NK-92 treated with Interleukin-12 subunit alpha and Interleukin-12 subunit beta, amount 100 ng/mL, for 24 hours (cell line): ENCODE data around the gene KCNJ5.
"Not testable (repeated sequence)": the region's sequence is repeated elsewhere in the genome, so short reads cannot be mapped to it uniquely, and the experiment has no call there.

ENCODE experiments used
- DNase-seq: peaks from one replicate; lab custom pipeline; 2025; lab: John Stamatoyannopoulos, UW

Gene KCNJ5

DNA sequence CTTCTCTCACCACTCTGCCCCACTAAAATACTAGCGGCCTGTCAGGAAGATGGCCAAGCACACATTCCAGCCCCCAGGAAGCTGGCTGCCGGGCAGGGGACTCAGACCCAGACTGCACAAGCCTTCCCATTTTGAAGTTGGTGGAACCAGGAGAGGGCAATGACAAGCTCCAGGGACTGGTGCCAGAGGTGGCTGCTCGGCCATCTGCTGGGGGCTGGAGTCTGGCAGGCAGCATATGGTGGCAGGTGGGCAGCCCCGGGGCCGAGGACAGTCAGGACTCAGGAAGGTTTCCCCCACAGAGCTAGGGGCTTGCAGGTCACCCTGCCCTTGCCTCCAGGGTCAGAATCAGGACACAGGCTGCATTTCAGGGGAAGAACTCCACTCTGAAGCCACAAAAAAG is 22.6 kb downstream of the KCNJ5 start:
- no peak for DNase-seq

DNA sequence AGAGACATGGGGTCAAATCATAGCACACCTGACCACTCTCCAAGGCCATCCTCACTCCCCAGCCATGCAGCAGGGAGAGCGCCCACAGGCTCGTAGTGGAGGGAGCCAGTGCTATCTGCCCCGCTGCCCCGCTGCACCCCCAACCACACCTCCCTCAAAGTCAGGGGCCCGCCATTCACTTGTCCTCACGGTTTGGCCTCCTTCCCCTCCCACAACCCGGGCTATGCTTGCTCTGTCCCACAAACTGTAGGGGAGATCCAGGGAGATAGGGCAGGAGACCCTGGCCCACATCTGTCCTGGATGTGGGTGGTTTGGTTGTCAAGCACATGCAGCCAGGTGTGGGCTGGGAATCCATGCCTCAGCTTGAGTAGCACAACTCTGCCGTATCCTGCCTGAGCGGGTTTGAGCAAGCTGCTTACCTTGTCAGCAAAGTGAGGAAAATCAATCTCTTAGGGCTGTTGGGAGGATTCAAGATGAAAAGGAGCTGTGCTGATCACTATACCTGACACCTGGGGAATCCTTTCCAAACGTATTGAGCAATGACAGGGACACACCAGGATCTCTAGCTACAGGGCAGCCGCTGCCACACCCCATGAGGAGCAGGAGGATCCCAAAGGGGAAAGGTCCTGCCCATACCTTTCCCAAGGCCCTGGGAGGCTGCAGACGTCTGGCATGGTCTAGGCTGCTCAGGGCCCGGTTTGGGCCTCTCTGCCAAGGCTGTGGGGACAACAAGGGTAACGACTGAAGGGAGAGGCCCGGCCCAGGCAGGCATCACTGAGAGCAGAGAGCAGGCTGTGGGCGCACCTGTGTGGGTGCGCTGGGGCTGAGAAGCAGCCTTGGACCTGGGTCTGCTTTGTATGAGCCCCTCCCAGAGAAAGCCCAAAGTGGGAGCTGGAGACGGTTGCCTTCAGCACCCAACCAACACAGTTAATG is 23.3 kb downstream of the KCNJ5 start:
- no peak for DNase-seq

DNA sequence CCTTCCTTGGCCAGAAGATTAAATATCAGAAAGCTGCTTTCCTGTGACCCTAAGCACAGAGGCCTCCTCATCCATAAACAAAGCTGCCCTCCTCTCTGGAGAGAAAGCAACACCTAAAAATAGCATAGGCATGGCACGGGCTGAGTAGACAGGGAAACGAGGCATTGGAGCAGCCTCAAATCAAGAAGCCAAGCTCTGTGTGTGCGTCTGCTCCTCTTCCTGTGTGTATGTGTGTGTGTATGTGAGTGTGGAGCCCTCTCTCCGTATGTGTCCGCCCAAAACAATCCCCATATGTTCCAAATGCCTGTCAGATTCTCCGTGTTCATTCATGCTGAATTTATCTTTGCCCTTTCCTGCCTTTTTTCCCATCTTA is 24.0 kb downstream of the KCNJ5 start:
- no peak for DNase-seq

DNA sequence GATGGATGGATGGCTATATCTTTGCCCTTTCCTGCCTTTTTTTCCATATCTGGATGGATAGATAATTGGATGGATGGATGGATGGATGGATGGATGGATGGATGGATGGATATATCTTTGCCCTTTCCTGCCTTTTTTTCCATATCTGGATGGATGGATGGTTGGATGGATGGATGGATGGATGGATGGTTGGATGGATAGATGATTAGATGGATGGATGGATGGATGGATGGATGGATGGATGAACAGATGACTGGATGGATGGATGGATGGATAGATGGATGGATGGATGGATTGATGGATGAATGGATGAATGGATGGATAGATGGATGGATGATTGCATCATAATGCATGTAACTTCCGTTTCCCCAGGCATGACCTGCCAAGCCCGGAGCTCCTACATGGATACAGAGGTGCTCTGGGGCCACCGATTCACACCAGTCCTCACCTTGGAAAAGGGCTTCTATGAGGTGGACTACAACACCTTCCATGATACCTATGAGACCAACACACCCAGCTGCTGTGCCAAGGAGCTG is 24.9 kb downstream of the KCNJ5 start:
- no peak for DNase-seq

DNA sequence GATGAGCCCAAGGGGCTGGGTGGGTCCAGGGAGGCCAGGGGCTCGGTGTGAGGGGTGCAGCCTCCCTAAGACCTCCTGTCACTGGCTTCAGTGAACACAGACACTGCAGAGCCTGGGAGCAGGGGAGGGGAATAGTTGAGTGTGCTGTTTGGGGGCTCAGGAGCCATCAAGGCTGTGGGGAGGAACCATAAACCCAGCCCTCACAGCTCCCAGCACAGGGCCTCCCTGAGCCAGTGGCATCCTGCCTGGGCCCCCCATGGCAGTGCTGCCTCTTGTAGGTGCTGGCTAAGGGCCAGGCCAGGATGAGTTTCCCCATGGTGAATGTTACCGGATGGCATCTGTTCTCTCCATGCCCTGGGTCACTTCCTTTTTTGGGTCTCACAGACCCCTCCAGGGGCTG is 25.5 kb downstream of the KCNJ5 start:
- DNase-seq, result no peak

DNA sequence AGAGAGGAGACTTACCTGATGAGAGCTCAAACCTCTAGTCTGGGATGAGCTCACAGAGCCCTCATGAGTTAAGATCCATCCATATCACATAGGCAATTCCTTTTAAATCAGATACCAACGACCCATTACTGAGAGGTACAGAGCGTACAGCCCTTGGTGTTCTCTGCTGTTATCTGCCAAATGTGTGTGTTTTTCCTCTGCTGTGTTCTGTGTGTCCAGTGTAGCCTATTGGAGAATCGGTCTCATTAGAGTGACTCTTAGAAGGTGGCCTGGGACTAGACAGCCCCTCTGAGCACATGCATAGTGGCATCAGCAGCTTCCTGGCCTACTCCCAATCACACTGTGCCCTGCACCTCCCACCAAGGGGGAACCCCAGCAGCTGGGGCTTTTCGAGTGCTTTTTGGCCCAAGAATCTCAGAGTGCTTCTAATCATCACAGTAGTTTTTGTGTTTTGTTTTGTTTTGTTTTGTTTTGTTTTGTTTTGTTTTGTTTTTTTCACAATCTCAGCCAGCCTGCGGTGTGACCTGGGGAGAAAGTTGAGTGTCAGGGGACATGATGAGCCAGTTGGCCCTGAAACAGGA is 26.1 kb downstream of the KCNJ5 start:
- DNase-seq, result no peak

DNA sequence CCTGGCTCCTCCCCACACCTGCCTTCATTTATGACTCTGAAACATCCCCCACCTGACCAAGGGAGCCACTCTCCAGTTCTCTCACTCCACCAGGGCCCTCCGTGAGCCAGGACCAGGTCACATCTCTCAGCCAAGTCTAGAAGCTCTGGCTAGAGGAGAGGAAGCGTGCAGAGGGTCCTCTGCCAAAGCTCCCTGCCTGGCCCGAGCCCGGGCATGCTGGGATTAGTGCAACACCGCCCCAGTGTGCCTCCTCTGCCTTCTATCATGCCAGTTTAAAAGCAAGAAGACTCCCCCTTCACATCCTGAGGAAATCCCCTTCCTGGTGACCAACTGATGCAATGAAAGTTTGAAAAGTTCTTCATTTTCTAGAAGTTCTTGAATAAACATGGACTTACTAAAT is 28.1 kb downstream of the KCNJ5 start:
- no peak for DNase-seq

DNA sequence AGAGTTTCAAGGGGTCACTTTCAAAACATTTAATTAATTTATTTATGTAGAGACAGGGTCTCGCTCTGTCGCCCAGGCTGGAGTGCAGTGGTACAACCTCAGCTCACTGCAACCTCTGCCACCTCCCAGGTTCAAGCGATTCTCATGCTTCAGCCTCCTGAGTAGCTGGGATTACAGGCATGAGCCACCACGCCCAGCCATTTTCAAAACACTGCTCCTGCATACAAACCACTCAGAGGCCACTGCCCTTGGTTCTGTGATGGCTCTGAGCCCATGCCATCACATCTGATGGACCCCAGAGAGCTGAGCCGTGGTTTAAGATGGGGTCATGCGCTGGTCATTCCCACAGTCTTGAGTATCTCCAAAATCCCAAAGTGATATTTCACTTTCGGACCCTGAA is 28.5 kb downstream of the KCNJ5 start:
- not testable (repeated sequence) for DNase-seq

DNA sequence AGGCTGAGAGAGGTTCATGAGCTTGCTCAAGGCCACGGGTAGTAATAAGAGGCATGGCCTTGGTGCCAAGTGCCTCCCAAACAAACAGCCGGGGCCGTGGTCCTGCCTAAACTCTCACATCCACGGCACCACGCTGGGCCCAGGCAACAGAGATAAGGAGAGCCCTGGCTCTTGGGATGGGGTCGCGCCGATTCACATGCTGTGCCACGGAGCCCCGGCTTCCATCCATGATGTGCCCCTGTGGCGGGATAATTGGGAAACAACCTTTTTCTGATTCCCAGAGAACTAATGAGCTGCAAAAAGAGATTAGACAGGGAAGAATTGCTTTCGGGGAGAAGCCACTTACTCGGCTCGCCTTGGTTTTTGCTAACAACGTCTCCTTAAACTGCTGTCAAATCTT is 29.5 kb downstream of the KCNJ5 start:
- DNase-seq, result no peak

DNA sequence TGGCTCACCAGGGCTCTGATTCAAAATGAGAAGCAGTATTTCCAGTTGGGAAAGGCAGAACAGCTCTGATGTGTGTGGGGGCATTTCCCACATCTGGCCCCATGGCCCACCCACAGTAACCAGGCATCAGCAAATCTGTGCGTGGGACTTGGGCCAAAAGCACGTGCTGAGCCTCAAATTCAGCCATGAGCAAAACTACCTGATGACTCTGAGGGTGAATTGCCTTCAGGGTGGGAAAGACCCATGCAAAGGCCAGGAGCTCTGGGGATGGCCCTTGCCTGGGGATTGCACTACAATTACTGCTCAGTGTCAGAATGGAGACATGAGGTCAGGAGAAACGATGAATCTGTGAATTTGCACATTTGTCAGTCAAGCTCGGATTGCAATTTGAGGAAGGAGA is 30.6 kb downstream of the KCNJ5 start:
- DNase-seq, result no peak

DNA sequence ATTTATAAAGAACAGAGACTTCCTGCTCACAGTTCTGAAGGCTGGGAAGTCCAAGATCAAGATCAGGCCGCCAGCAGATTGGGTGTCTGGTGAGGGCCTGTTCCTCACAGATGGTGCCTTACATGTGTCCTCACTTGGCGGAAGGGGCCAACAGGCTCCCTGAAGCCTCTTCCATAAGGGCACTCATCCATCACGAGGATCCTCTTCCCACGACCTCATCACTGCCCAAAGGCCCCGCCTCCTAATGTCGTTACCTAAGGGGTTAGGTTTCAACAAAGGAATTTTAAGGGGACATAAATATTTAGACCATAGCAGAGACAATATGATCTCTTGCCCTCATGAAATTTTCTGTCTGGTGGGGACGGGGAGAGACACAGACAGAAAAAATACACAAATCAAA is 32.9 kb downstream of the KCNJ5 start:
- no peak for DNase-seq

DNA sequence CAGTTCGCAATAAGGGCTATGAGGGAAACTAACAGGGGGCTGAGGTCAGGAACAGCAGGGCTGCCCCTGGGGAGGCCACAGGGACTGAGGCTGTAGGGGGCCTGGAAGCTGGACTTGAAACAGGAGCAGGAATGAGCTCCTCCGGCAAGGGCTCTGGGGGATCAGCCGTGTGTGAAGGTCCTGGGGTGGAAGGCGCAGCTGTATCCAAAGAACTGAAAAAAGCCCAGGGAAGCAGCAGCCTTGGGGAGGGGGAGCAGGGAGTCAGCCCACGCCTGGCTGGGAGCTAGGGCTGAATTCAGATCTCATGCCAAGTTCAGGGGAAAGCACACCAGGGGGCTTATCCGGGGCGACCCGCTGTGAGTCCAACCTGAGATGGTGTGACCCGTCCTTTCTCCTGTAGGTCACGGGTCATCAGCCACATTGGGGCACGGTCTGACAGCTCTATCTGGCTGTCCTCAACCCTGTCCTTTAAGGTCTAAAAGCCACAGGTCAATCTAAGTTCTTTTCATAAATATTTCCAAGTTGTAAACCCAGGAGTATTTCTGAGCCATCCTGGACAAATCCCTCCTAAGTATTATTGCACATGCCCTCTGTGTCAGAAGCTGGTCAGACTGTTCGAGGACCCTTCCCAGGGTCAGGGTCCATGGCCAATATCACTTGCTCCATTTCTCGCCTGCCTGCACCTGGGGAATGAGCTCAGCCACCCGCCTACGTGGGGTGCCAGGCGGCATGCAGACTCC is 33.5 kb downstream of the KCNJ5 start:
- no peak for DNase-seq

DNA sequence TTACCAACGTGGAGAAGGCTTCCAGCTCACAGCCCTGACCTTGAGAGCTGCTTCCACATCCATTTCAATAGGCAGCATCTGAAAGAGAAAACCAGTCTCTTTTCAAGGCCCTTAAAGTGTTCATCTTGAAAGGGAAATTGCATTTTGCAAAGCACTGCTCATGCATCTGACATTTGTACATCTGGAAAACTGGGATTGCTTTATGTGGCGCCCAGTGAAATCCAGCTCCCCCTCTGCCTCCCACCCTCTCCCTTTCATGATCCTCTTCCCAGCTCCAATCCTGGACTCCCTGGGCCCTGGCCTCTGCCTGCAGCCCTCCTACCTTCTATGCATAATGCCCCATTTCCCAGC is 34.1 kb downstream of the KCNJ5 start:
- DNase-seq, result no peak

DNA sequence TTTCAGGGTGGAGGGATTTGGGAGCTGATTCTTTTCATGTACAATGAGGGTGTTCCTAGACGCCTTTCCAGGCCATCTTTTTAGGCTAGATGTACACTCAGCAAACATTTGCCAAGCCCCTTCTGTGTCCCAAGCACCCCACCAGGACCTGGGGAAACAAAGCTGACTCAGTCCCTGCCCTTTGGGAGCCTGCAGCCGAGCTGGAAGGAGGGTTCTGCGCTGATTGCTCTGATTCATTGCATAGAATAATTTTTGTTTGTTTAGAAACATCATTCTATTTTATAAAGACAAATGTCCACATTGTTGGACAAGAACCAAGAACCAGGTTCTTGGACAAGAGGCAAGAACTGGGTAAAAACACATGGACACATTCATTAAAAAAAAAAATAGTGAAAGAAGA is 34.8 kb downstream of the KCNJ5 start:
- DNase-seq, result no peak

DNA sequence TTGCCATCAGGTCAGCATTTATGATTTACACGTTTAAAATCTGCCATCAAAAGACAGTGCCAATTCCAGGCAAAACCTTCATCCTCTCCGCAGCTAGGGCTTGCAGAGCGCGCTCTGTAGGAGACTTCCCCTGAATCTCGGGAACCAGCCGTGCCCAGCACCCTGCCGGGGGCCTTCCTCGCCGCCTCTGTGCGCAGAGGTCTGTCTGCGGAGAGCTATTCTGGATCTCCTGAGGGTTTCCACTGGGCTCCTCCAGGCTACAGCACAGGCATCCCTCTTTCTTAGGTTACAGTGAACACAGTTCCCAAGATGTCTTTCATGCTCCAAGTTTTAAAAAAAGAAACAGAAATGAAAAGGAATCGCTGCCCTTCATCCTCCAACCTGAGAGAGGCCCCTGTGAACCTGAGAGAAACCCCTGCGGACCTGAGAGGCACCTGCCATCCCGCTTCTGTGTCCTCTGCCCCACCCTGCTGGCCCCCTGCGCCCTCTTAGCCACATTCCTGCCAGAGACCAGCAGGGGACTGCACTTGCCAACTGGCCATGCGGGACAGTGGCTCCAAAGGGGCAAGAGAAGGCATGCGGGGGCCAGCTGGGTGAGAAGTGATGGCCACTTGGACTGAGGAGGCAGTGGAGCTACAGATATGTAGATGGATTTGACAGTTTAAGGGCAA is 35.4 kb downstream of the KCNJ5 start:
- no peak for DNase-seq

DNA sequence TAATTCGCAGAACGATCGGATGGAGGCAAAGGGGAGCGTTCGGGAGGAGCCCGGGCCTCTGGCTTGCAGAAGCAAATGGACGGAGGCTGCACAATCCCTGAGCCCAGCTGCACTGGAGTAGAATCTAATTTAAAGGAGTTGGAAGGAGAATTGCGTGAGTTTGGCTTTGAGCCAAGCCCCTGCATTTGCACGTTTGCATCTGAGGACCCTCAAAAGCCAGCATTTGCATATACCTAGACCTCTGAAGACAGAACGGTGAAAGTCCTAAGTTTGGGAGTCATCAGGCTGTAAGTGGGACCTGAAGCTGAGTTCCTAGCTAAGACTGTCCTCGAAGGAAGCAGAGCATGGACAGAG is 35.9 kb downstream of the KCNJ5 start:
- no peak for DNase-seq

DNA sequence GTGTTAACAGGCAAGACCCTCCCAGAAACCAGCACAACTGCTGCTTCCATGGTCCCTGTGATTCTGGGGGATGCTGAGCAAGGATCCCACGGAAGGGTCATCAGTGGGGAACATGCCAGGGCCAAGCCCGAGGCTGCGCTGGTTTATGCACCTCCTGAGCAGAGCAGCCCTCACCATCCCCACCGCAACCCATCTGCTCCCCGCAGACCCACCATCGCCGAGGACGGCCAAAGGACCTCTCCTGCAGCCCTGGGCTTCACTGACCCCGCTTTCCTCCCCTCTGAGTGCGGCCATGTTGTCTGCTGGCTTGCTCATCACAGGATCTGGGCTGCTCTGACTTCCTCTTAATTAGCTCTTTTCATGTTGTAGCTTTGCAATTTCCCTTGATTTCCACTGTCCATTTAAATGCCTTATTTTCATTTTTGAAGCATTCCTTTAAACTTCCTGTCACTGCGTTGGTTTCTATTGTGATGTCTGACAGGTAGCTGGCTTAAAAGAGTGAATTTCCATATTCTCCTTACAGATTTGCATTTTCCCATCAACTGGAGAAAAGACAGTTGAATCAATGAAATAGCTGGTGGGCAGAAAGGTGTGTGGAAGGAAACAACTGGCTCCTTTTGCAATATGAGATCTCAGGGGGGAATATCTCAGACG is 36.7 kb downstream of the KCNJ5 start:
- DNase-seq, result no peak

DNA sequence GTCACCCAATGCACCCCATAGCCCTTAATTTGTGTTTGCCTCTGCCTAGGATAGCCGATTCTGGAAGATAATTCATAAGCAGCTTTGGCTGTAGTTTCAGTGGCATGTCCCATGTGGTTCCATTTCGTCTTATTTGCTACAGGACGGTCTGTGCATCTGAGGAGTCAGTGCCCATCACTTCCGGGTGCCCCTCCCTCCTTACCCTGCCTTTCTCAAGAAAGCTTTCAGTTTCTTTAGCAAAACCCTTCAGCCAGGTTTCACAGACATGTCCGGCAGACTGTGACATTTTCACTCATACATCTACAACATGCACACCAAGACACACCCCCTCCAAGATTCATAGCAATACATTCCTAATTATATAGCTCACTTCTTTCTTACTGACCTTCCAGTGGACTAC is 37.2 kb downstream of the KCNJ5 start:
- DNase-seq, result no peak

DNA sequence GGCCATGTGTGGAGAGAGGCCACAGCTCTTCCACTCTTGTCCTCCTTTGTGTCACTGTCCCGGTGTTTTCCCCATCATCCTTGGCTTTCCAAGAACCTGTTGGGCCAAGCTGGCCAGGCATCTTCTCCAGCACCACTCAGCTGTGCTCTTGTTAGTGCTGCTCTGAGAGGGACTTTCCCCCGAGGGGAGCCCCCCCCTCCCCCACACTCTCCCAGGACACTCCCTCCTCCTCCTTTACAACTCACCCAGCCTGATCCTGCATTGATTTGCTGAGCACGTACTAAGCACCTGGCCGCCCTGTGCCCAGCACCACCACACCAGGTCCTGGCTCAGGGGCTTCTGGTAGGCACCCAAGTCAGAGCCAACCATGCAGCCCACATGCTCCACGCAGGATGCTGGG is 38.3 kb downstream of the KCNJ5 start:
- DNase-seq, result no peak

DNA sequence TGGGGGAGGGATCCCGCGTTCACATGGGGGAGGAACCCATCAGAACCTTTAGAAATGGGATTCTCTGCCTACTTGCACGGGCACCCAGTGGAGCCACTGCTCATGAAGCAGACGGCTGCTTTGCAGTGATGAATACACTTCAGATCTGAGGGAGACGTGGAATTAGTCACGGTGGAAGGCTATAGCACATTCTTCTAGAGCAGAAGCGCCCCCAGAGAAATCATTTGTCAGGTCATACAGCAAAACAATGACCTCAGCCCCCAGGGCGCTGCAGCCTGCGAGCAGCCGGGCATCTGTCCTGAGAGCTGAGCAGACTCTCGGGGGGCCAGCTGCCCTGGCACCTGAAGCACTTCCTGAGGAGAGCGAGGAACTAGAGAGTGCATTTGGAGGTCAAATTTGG is 38.8 kb downstream of the KCNJ5 start:
- no peak for DNase-seq

DNA sequence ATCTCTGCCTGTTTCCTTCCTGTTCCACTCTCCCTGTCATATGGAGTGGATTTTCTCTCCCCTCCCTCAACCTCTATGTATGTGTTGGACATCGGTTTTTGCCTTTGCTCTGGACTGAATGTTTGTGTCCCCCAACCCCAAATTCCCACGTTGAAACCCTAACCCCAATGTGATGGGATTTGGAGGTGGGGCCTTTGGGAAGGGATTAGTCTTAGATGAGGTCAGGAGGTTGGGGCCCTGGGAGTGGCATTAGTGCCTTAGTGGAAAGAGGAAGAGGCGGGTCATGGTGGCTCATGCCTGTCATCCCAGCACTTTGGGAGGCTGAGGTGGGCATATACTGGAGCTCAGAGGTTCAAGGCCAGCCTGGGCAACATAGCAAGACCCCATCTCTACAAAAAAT is 39.9 kb downstream of the KCNJ5 start:
- no peak for DNase-seq

DNA sequence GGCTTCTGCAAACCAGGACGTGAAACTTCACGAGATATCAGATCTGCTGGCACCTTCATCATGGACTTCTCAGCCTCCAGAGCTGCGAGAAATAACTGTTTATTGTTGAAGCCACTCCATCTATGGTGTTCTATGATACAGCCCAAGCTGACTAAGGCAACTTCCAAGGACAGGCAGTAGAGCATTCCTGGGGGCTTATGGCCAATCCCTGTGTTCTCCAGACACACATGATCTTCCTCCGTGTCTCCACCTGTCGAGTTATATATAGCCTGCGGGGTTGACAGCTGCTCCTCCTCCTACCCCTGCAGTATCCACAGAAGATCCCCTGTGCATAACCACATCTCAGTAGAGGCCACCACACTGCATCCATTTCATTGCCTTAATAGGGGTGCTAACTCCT is 40.5 kb downstream of the KCNJ5 start:
- DNase-seq, result no peak
